ENCODE data around the gene B3GALT2.

B3GALT2 gene

DNA sequence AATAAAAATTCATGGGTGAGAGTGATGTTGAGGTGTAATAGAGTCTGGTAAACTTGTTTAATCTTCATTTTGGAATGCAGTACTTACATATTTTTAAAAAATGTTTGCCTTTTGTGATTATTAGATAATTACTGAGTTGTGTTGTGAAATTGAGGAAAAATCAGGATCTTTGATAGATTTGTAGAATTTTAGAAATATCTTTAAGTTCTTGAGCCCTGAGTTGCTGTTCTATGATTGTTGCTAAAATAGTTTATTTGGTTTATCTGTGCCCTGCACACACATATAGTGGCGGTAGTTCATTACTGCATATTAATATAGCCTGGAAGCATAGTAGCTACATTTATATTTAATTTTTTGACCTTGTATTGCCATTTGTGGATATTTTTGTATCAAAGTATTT lies 1.6 kb downstream of the B3GALT2 start:
- TF ChIP-seq, protein P1, sequence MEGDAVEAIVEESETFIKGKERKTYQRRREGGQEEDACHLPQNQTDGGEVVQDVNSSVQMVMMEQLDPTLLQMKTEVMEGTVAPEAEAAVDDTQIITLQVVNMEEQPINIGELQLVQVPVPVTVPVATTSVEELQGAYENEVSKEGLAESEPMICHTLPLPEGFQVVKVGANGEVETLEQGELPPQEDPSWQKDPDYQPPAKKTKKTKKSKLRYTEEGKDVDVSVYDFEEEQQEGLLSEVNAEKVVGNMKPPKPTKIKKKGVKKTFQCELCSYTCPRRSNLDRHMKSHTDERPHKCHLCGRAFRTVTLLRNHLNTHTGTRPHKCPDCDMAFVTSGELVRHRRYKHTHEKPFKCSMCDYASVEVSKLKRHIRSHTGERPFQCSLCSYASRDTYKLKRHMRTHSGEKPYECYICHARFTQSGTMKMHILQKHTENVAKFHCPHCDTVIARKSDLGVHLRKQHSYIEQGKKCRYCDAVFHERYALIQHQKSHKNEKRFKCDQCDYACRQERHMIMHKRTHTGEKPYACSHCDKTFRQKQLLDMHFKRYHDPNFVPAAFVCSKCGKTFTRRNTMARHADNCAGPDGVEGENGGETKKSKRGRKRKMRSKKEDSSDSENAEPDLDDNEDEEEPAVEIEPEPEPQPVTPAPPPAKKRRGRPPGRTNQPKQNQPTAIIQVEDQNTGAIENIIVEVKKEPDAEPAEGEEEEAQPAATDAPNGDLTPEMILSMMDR (conservative IDR thresholded peaks at IDR 0.05; ENCODE audit: control insufficient read depth, insufficient read depth, low read depth, low read length): no peak
- no peak overlapping the region for H3K4me3 ChIP-seq (ENCODE audit: control insufficient read depth, low read depth, low read length)
- no peak for DNase-seq (ENCODE audit: low read depth)

DNA sequence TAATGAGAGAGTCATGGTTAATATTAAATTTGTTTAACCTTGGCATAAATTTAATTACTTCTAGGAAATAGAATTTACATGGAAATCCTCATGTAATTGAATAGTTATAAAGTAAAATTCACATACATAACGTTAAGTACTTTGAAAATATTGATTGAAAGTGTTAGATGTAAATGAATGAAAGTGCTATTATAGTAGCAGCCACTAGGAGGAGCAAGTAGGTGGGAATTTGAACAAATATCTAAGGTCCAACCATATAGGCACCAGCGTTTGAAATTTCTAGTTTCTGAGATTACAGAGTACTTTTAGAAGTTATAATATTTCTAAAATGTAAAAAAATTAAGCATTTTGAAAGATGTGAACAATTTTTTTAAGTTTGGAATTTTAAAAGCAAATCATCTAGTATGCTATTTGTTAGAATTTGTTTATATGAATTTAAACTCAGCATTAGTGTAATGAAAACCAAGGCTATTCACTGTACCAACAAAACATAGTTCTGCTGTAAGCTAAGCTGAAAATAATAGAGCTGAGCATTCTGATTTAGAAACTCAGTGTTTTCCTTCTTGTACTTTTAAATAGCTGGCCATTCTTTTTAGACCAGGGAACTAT lies 3.3 kb downstream of the B3GALT2 start:
- no peak overlapping the region for H3K4me3 ChIP-seq (ENCODE audit: control insufficient read depth, low read depth, low read length)
- TF ChIP-seq, protein P1 (conservative IDR thresholded peaks at IDR 0.05; ENCODE audit: control insufficient read depth, insufficient read depth, low read depth, low read length): peak; percentile 87
- DNase-seq (ENCODE audit: low read depth): peak; percentile 67

DNA sequence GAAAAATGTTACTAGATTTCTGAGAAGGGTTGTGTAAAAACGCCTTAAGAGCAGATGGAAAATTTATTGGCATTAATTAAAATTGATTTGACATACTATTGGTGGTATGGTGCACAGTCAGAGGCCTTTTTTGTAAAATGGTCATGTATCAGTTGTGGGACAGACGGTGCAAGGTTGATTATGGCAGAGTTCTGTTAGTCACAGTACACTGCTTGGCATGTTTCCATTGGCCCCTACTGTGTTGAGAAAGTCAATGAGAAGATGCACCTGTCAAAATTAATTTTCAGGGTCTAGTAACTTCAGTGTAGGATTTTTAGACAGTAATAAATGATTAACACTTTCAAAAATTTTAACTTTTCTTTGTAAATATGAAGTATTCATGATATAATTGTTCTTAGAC lies 4.4 kb downstream of the B3GALT2 start:
- TF ChIP-seq, protein P1 (conservative IDR thresholded peaks at IDR 0.05; ENCODE audit: control insufficient read depth, insufficient read depth, low read depth, low read length): no peak
- peak; percentile 30 for DNase-seq (ENCODE audit: low read depth)
- H3K4me3 ChIP-seq (ENCODE audit: control insufficient read depth, low read depth, low read length): no peak overlapping the region

DNA sequence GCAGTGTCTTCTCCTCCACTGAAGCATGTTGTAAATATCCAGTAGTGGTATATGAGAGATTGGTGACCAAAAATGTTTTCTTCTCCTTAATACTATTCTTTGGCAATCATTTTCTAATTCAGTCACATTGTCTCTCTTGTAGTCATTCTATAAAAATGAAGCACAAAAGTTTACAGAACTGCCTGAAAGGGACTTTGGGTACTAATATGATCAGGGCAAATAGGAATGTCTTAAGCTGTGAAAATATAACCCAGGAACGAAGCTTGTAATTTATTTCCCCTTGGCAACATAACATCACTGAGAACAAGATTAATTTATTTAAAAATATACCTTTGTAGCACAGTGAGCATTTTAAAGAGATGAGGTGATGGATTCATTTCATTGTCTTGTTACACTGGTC lies 4.9 kb downstream of the B3GALT2 start:
- TF ChIP-seq, protein P1 (conservative IDR thresholded peaks at IDR 0.05; ENCODE audit: control insufficient read depth, insufficient read depth, low read depth, low read length): no peak
- no peak overlapping the region for H3K4me3 ChIP-seq (ENCODE audit: control insufficient read depth, low read depth, low read length)
- DNase-seq (ENCODE audit: low read depth): no peak

DNA sequence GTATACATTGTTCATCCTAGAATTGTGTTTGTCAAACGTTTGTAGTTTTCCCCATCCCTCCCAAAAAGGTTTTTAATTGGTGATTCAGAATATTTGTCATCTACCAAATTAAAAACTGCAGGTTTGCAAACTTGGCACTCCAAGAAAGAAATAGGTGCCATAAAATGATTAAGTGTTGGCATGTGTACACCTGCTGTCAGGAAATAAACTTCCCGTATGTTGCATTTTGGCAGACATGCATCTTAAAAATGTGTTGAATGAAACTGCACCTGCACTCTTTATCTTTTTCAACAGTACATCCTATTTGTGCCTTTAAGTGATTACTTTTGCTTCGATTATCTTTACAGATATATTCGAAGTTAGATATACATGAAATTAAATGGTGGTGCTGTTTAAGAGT lies 7.3 kb downstream of the B3GALT2 start:
- H3K4me3 ChIP-seq (ENCODE audit: control insufficient read depth, low read depth, low read length): no peak overlapping the region
- no peak for DNase-seq (ENCODE audit: low read depth)
- TF ChIP-seq, protein P1 (conservative IDR thresholded peaks at IDR 0.05; ENCODE audit: control insufficient read depth, insufficient read depth, low read depth, low read length): no peak

DNA sequence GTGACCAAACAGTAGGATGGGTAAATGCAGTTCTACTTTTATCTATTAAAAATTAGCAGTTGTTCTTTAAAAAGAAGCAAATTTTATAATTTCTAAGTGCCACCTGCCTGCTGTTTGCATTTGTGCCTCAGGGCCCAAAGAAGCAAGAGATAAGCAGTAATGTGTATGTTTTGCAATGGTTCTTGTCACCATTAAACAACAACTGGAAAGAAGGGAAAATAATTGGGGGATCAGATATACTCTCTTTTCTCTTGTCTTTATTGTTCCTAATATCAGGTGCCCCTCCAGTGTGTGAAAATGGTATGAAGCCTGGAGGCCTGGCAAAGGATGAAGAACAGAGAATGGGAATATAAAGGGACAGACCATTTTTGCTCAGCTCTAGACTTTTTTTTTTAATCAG lies 9.6 kb downstream of the B3GALT2 start:
- DNase-seq (ENCODE audit: low read depth): no peak
- TF ChIP-seq, protein P1 (conservative IDR thresholded peaks at IDR 0.05; ENCODE audit: control insufficient read depth, insufficient read depth, low read depth, low read length): no peak
- H3K4me3 ChIP-seq (ENCODE audit: control insufficient read depth, low read depth, low read length): no peak overlapping the region

DNA sequence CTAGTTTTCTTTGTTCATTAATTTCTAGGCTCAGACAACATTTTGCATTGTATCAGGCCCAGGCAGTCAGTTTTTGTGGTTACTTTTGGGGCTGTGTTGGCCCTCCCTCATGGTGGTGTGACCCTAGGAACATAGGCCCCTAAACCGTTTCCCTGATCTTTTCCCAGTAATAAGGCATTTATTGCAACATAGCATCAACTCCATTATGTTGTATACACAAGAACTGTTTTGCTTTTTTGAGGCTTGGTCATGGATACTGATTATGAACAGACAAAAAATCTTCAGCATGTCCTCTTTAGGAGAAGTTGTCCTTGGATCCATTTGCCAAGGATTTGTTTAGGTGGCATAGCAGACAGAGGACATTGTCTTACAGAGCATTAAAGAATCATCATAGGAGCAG lies 10.3 kb downstream of the B3GALT2 start:
- no peak overlapping the region for H3K4me3 ChIP-seq (ENCODE audit: control insufficient read depth, low read depth, low read length)
- TF ChIP-seq, protein P1 (conservative IDR thresholded peaks at IDR 0.05; ENCODE audit: control insufficient read depth, insufficient read depth, low read depth, low read length): no peak
- no peak for DNase-seq (ENCODE audit: low read depth)
